Activated CD4-positive, alpha-beta T cell treated with anti-CD3 and anti-CD28 coated beads for 1 hour (primary cell): ENCODE results near the gene PLPP3.

ENCODE experiments used
- DNase-seq: peaks from one replicate; pipeline ENCODE4 v3.0.0-alpha.2; 2020

Gene PLPP3

DNA sequence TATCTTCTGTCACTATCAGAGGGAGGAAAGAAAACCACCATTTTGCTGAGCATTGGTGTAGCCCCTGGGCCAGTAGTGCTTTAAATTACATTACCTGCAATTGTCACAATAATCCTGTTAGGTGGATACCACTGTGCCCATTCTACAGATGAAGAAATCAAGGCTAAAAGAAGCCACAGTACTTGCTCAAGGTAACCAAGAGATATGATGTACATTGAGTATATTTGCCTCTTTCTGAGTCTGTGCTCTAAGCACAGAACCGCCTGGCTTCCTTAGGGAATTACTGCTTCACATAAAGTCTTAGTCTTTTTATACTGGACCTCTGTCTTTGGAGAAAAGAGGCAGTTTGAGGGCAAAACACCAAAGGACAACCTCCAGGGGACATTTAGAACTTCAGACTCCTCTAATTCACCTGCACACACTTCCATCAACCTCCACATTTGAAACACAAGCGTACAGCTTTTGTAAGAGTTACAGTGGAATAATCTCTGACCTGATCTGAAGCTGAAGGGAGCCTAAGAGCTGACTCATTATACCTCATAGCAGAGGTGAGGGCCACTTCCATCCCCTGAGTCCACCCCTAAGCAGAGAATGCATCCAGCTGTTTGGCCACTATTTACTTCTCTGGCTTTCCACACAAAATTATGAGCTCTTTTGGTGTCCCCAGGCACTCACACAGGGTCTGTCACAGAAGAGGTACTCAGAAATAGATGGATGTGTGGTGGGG, 61.8 kb downstream of the PLPP3 start:
- DNase-seq = no peak

DNA sequence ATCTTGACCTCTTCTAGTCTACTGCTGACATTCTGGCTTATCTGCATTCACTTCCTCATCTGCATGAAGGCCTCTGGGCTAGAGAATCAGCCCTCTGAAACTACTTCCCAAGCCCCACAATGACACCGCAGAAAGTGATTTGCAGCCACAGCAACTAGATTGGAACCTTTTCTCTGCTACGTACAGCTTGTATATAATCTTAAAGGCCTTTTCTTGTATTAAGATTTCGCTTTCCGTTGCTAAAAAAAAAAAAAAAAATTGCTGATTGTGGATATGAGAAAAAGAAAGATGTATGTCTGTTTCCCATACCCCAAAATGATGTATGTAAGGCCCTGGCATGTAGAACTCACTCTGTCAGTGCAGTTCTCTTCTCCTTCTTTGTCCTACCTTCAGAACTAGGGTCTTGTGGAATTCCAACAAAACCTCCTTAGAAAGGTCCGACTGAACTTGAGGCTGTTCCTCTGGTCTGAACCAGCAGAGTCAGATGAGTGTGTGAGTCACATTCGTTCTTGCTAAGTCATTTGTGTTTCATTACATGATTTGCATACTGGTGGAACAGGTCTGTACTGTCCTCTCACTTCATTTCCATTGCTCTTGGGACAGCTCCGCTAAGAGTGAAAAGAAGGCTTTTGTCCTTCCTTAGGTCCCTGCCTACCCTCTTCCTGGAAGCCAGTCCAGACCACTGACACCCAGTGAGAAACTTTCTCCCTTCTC, 62.7 kb downstream of the PLPP3 start:
- no peak for DNase-seq

DNA sequence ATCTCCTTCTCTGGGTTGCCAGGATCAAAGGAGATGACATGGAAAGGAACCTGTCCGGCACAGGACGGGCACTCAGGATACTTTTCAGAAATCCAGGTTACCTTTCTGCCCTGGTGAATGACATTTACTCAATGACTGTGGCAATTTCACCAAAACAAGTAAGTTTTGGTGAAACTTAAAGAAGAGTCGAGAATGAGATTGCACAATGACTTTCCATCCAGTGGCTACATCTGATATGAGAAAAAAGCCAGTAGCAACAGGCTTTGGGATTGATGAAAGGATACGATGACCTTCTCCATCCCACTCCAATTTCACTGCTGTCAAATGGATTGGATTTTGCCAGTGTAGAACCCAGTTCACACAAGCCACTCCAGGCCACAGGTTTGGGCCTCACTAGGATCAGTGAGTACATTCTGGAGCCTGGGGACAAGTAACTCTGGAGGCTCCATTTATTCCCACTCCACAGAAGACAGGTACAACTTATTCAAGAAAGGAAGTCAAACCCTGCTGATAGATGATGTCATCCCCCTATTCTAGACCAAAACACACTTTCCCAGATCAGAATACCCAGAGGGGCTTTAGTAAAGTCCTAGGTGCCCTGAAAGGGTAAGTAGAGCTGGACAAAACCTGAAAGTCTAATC, 63.3 kb downstream of the PLPP3 start:
- no peak for DNase-seq

DNA sequence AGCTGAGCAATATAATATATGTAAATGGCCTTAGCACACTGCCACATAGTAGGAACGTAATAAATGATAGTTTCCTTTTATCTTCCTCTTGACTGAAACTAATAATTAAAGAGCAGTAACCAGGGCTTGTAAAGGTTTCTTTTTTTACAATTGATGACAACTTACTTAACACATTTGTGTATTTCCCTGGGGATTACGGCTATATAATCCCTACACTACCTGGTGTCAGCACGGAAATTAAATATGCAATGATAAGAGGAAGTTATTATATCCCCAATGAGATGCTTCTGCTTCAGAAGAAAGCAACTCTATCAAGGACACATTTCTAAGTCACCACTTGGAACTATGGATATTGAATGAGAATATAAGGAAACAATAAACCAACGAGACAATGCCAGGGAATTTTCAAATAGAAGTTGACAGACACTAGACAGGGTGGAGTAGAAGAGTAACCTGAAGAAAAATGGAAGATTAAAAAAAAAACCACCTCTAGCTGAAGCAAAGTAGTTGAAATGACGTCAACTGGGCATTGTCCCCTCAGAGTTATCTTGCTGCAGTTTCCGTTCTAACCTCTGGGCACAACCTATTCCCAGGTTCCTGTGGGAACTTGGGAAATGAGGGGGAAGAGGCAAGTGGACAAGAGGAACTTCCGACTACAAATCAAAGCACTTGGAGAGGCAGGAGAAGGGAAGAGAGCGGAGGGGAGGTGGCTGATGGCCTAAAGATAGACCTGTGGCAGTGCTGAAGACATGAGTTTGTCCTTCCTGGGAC, 66.5 kb downstream of the PLPP3 start:
- no peak for DNase-seq

DNA sequence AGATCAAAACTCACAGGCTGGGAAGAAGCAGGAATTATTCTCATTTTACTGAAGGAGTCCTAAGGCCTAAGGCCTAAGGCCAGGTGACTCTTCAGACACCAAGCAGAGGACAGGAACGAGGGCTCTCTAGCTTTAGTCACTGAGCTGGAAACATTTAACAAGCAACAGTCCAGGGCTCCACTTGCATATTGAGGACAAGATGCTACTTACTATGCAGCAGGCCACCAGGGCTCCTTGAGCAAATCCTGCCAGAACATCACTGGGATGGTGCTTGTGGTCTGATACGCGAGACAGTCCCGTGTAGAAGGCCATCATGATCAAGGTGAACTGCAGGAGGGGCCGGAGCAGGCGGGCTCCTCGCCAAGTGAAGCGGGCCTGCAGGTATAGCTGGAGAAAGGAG, 67.6 kb downstream of the PLPP3 start:
- no peak for DNase-seq

DNA sequence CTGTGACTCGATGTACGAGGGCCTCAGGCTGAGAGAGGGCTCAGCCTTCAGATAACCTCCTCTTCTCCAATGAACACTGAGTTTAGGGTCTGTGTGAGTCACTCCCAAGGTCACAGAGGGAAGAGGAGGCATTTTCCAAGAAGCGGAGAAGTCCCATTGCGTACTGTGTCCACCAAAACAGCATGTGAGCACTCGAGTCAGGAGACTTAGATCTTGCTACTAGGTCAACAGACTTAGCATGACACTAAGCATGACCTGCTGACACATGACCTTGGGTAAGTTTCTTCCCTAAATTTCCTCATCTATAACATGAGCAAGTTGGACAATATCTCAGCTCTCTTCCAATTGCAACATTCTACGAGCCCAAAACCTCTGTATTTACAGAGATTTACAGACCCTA, 68.0 kb downstream of the PLPP3 start:
- DNase-seq = no peak

DNA sequence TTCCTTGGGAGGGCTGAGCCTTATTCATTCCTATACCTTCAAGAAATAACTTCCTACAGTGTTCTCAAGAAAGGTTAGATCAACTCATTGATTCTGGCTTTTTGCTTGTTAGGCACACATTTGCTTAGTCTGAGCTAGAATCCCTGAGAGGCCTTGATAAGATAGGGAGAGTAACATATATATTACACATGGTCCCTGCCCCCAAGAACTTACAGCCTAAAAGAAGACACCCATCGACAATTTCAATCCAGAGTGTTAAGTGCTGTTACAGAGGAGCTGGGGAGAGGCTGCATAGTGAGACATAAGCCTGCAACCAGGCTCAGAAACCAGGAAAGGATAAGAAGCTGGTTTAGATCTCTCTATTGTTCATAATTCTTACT, 68.7 kb downstream of the PLPP3 start:
- DNase-seq = no peak

DNA sequence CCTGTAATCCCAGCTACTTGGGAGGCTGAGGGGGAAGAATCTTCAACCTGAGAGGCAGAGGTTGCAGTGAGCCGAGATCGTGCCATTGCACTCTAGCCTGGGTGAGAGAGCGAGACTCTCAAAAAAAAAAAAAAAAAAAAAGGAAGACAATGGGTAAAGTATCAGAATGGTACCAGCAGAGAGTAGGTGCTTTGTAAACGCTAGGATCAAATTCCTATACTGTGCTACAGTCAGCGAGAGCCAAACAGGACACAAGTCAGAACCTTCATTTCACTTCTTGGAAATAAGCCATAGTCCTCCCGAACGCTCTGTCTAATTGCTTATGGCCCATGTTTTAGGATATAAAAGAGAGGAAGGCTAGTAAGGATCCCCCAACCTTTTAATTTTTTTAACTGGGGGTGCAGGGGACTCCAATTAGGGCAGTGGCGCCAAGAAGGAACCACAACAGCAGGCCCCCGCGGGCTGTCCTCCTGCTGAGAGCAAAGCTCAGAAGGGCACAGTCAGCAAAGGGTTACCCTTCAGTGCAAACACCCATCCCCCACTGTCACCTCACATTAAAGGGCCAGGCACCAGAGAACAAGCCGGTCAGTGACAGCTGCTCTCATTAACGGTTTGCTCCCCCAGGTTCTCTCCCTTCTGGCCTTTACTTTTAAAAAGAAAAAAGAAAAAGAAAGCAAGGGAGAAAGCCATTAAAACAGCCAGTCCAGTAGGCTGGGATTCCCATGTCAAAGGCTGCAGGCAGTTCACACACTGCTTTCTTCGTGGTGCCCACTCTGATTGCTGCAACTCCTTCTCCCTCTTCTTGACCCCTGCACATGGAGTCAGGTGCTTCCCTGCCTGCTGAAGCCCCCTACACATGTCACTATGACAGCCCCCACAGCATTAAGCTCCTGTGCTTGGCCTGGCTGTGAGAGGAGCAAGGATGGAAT, 69.4 kb downstream of the PLPP3 start:
- no peak for DNase-seq

DNA sequence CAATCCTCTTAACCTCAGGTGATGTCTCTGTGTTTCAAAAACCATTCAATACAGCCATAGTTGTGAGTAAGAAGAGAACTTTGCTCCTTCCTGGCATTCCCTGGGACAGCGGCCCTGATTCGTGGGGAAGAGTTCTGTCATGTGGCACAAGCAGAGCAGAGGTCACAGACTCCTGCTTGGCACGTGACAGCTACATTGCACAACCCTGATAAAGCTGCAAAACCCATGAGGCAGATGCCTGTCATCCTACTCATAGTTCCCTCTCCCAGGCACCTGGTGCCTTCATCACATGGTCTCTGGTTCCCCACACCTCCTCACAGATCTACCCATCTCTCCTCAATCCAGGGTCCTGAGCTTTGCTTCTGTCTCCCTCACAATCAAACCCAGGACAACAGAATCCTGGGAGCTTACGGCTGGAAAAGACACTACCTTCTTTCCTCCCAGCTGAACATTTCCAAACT, 70.8 kb downstream of the PLPP3 start:
- DNase-seq = no peak

DNA sequence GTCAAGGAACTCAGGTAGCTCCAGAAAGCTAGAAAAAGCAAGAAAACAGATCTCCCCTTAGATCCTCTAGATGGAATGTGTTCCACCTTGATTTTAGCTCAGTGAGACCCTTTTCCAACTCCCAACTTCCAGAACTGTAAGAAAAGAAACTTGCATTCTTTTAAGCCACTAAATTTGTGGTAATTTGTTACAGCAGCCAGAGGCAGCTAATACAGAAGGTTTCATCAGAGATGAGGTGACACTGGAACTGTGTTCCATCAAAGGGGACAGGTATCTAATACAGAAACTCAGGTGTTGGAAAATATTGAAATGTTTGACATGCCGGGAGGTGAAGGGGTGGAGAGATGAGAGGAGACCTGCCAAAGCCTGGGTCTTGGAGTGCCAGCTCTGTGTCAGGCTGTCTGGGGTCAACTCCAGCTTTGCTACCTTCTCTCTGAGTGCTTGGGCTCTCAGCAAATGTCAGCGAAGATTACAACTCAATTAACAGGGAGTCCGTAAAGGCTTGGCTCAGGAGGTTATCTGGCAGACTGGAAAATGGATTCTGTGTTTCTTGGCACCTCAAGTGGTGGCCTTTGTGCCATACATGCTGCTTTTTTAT, 71.3 kb downstream of the PLPP3 start:
- no peak for DNase-seq

DNA sequence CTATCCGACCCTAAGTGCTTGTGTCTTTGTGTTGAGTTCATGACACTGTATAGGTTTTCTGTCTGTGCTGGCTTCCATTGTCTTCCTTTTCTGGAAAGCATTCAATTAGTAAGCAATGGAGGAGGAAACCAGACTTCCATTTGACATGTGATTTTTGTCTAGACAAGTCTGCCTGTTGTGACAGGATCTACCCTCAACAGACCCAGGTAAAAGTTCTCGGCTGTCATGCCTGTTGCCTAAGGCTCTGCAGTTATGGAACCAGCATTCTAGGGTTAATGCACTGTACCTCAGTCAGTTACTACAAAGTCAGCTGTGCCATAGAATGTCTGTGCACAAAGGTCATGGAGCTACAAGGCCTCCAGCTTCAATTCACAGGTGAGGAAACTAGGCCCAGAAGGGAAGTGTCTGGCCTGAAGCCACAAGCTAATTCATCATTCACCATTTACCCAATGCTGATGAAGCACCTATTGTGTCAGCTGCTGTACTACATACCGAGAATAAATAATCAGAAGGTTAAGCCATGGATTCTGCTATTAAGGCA, 72.3 kb downstream of the PLPP3 start:
- DNase-seq = no peak

DNA sequence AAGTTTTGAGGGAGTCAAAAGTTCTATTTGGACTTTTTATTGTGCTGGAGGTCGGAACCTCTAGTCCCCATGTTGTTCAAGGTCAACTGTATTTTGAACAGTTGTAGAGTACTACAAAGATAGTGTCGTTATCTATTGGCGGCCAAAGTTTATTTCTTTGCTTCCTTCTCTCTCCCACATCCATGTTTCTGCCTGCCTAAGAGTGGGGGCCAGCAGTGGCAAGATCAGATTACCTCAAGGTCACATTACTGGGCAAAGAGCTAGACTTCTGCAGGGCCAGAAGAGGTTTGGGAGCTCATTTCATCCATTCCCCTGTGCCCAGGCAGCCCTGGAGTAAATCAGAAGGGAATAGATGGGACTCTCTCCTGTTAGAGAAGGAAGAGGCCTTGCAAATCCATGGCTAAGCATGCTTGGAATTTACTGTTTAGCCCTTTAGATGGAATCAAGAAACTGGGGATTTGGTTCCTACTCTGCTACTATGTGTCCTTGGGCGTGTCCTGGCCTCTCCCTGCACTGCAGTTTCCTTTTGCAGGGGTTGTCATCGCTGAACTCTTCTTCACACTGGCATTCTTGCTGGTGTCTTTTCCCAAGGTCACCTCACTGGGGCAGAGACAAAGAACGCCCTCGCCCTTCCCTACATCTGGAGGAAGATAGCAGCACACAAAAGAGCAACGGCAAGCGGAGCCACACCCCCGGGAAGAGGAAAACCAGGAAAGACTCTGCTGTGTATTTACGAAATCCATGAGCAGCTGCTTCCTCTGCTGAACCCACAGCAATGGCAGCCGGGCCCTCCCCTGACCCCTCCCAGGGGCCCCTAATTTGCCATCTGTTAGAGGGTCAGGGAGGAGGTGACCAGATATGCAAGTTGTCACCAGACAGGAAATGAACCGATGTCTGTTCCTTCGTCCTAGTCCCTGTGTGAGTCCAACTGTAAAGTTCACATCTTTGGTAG, 73.3 kb downstream of the PLPP3 start:
- DNase-seq = no peak

DNA sequence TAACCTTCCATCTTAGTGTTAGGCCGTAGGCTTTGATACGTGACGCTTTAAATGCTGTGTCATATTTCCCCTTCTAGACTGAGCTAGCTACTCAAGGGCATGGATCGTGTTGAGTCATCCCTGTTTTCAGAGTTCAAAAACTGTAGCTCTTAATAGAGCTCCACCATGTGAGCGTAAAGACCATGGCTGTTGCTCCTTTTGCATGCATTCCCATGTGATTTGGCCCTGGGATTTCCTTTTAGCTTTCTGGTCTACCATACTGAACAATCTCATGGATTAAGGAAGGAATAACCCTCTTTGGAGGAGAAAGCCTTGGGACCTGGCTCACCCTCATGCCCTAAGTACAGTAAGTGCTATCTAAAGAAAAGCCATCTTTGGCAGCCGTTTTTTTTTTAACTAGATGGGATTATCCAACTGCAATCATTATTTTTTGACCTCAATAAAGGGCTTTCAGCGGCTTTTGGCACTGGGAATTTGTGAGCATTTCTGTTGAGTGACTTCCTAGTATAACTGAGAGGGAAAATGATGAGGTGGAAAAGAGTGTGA, 76.6 kb downstream of the PLPP3 start:
- DNase-seq = no peak

DNA sequence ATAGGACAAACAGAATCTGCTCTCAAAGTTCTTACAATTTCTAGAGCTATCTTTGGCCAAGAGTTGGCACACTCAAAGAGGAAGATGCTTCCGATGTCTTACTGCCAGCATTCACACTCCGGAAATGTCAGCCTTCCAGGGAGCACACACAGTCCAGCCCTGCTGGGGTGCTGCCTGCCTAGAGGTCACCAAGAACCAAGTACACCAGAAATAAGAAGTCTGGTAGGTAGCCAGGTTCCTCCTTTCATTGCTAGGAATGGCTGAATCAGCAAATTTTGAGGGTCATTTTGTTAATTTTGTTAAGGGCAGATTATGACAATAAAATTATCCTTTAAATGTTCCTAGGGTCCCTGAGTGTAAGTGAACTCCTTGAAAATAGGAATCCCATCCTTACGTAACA, 77.5 kb downstream of the PLPP3 start:
- no peak for DNase-seq

DNA sequence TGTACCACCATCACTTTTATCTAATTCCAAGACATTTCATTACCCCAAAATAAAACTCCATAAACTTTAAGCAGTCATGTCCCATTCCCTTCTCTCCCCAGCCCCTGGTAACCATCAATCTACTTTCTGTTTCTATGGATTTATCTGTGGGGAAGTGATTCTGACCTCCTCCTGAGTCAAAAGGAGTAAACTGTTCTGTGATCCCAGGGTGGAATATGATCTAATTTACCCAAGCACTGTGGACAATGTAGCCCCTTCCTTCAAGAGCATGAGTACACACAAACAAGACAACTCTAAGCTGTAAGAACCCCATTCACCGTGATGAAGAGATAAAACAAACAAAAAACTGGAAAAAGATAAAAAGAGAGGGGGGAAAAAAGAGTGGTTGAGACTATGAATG, 77.9 kb downstream of the PLPP3 start:
- no peak for DNase-seq

DNA sequence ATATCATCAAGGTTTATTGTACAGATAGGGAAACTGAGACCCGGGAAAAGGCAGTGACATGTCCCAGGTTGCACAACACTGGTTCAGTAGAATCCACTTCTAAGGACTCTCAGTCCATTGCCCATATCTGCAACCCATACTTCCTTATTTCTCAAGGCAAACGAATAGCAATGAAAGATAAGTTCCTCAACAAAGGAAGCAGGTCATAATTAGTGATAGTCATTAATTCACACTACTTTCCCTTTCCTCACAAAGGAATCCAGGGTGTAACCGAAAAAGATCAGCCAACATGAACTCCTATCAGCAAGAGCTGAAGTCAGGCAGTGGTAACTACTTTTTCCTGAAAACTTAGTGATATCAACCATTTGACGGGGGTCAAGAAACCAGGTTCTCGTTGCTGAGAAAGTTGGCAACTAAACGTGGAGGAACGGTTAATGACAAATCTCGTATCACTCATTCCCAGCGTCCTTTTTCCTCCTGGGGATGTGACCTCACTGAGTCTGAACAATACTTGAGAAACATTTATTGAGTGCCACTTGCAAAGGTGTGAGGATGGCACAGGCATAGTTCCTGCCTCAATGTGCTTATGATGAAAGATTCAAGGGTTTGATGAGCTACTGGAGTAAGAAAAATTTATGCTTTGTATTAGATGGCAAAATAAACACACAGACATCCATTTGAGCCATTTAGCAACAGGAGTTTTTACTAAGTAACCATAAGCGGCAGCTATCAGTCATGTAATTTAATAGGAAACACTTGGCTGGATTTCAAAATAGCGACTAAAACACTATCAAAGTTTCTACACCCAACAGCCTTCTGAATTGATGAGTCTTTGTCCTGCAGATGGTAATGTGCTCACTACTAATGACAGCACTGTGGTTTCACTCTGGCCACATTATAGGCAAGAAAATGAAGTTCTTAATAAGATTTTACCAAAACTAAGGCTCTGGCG, 82.3 kb downstream of the PLPP3 start:
- no peak for DNase-seq

DNA sequence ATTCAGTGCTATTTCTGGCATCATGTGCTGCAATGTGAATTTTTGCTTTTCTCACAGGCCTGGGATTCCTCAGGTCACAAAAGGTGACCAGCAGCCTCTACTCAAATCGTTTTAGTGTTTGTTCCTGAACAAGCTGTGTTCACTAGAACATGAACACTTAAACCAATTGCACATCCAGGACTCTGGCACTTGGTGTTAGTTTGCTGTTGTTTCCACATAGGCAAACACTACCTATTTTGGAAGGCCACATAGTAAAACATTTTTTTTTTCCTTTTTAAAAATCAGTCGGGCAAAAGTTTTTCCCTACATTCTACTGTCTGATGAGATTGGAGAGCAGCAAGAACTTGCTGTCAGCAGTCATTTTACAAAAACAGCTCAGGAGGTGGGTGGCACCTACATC, 83.2 kb downstream of the PLPP3 start:
- DNase-seq = no peak

DNA sequence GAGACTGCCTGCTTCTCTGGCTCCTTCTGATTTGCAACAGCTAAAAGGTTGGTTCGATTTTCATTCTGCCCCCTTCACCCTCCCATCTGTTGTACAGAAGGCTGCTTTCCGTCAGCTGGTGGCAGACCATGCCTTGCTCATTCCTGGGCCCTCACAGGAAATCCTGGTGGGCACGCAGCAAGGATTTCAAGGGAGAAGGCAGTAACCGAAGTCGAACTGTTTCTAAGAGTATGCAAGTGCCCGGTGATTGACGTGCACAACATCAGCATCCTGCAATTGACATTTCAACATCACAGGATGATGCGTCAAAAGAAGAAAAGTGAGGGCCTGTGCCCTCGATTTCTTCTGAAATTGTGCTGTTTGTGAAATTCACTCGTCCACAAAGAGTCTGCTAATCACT, 83.8 kb downstream of the PLPP3 start:
- DNase-seq = no peak

DNA sequence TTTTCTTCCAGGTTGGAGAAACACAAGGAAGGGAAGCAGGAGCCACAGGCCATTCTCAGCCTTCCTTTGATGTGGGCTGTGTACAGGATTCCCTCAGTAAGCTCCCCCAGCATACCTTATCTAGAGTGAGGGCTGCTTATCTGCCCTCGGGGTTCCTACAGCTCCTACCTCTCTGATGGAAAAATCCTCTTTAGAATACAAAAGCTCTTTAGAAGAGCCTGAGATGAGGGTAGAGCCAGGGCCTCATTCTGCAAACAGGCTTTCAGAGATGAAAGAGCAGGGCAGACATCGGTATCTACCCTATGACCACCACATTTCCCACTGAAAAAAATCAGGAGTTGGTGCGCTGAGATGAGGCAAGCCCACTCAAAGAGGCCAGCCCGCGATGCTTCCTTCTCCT, 85.1 kb downstream of the PLPP3 start:
- no peak for DNase-seq
